HL-60/S4 treated with phorbol 12-myristate 13-acetate at 8.2 ng/mL for 4 days and 3 days (cell line): ENCODE data around the gene SLC35A4.
"Not testable (repeated sequence)": the region's sequence is repeated elsewhere in the genome, so short reads cannot be mapped to it uniquely, and the experiment has no call there.

Source experiments
- in situ Hi-C: fragments of 300-500 bp; cut with MboI; formaldehyde crosslinking; loops from 2 replicates; pipeline ENCODE4 v1.15.0; 2022; ENCODE audit warnings: low sequenced_read_pairs

The SLC35A4 gene

GRCh38 chr5:140557965-140558364, 6.7 kb upstream of the SLC35A4 start:
- in situ Hi-C loops = no loop called here

DNA sequence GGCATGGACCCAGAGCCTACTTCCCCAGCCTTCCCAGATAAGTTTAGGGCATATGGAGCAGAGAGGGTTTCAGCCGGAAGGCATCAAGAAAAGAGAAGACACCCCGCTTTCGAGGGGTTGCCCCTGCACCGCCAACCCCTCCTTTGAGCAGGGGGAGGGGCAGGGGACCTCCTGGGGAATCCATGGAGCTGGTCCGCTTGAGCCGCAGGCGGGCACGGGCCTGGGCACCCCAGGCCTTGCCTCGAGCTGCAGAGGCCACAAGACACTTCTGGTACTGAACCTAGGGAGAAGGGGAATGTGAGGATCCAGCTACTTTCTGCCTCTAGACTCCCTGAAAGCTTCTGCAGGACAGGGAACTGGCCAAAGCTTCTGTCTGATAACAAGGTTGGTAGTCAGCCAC, 6.1 kb upstream of the SLC35A4 start:
- in situ Hi-C loops = no loop called here

DNA sequence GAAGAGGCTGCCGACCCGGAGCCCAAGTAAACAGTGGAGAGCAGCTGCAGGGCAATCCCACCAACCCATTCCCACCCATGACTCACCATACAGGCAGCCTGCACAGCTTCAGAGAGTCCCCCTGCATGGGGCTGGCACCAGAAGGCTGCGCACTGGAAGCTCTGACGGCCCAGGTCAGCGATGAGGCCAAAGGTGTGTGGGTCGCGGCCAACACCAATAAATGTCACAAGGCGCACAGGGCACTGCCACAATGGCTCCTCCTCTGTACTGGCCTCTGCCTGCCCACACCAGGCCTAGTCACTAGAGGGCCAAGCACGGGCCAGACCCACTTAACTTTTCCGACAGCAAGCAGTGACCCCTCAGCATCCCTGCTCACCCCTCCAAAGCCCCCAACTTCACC, 4.4 kb upstream of the SLC35A4 start:
- in situ Hi-C loops = no loop called here

DNA sequence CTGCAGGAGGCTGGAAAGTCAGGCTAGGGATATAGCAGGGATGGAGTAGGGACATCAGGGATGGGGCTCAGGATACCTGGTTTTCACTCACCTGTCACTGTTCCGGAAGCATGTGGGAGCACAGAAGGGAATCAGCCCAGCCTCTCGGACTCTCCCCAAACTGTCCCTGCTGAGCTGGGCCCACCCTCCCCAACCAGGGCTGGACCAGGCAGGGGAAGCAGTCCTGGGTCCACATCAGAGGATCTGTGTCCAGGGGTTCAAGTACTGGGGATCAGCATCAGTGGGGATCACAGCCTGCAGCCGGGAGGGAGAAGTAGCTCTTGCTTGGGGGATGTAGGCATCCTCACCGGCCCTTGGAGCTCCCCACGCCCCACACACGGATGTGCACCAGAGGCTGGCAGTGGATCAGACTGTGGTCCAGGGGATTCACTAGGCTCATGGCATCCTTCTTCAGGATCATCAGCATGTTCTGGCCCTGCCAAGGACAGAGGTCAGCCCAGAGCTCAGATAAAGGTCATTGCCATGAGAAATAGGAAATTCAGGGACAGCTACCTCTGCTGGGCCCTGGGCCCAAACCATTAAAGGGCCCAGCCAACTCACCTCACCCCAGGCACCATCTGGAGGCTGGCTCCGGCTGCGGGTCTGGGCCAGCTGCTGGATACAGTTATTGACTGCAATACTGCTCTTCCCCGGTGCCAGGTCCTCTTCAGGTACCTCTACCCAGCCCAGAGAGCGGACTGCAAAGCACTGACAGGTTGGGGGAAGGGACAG, 2.7 kb upstream of the SLC35A4 start:
- in situ Hi-C loops = no loop called here

DNA sequence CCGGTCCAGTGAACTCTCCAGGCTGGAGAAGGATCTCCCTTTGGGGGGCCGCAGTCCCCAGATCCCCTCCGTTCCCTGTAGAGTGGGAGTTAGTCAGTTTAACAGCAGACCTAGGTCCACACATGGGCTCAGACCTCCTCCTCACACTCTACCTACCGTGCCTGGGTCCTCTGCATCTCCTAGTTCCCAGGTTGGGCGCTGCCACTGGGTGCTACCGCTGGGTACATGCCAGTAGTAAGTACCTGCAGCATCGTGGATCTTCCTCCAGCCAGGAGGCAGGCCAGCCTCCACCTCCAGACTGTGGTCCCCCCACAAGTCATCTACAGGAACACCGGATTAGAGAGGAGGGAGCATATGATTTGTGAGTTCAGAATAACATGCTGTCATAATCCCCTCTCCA, 1.0 kb upstream of the SLC35A4 start:
- in situ Hi-C loops = no loop called here

DNA sequence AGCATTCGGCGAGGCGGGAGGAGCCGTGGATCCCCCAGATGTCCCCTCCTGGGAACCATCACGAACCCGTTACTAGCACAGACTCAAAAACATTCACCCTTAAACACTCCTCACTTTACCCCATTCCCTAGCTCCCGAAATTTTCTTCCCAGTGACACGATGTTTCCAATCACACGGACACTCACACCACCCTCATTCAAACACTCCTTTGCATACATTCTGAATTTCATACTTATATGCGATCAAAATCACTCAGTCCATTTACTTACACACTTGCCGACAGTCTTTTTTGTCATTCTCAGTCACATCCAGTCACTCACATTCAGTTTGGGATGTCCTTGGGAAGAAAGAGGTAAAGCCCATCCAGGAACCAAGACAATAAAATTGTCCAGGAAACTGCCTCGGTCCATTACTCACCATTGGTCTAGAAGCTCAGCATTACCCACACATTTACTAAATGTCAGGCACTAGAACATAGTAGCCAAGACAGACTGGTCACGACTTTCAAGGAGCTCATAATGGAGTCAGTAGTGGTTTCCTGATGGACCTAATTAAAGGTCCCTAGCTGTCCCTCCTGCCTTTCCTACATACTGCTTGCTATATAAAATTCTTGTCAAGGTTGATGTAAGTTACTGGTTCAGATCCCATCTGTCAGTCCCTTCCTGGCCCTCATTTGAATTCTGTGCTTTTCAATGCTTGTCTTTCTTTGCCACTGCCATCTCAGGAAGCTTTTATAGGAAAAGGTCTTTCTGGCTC, 574 bp downstream of the SLC35A4 start:
- in situ Hi-C loops = loop anchor here (5.0 kb wide), 1 partner anchor 67 kb away; the partner anchor contains the start of gene CD14

- in situ Hi-C loops = loop anchor here (5.0 kb wide), 1 partner anchor 67 kb away; the partner anchor contains the start of gene CD14
Measured at GRCh38 chr5:140565780-140566095, 1.1 kb downstream of the SLC35A4 start.

- in situ Hi-C loops = loop anchor here (5.0 kb wide), 1 partner anchor 66 kb away; the partner anchor contains the start of gene CD14
Measured at GRCh38 chr5:140566665-140567064, 2.0 kb downstream of the SLC35A4 start.

DNA sequence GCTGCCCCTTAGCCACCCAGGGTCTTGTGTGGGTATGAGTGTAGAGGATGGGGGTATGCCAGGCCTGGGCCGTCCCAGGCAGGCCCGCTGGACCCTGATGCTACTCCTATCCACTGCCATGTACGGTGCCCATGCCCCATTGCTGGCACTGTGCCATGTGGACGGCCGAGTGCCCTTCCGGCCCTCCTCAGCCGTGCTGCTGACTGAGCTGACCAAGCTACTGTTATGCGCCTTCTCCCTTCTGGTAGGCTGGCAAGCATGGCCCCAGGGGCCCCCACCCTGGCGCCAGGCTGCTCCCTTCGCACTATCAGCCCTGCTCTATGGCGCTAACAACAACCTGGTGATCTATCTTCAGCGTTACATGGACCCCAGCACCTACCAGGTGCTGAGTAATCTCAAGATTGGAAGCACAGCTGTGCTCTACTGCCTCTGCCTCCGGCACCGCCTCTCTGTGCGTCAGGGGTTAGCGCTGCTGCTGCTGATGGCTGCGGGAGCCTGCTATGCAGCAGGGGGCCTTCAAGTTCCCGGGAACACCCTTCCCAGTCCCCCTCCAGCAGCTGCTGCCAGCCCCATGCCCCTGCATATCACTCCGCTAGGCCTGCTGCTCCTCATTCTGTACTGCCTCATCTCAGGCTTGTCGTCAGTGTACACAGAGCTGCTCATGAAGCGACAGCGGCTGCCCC, 2.6 kb downstream of the SLC35A4 start:
- in situ Hi-C loops = loop anchor here (5.0 kb wide), 1 partner anchor 65 kb away; the partner anchor contains the start of gene CD14

- in situ Hi-C loops = loop anchor here (5.0 kb wide), 1 partner anchor 64 kb away; the partner anchor contains the start of gene CD14
Measured at GRCh38 chr5:140567871-140568270, 3.2 kb downstream of the SLC35A4 start.

- in situ Hi-C loops = loop anchor here (5.0 kb wide), 1 partner anchor 64 kb away; the partner anchor contains the start of gene CD14
Measured at GRCh38 chr5:140568443-140569063, 3.9 kb downstream of the SLC35A4 start.

DNA sequence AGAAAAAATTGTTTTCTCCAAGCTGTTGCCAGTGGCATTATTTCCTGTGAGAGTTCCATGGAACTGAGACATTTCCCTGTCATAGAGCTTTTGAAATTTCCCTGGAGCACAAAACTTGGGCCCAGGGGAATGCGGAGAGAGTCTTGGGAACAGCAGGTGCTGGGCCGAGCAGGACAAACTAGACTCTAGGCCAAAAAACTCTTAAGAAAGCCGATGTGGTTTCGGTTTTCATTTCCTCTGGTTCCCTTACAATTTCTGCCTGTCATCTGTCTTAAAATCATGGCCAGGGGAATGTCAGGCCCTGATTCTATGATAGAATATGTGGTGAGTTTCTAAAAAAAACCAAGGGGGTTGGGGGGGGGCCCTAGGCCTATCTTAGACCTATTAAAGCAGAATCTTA, 4.6 kb downstream of the SLC35A4 start:
- in situ Hi-C loops = loop anchor here (5.0 kb wide), 1 partner anchor 63 kb away; the partner anchor contains the start of gene CD14

GRCh38 chr5:140570058-140570457, 5.4 kb downstream of the SLC35A4 start:
- in situ Hi-C loops = no loop called here

DNA sequence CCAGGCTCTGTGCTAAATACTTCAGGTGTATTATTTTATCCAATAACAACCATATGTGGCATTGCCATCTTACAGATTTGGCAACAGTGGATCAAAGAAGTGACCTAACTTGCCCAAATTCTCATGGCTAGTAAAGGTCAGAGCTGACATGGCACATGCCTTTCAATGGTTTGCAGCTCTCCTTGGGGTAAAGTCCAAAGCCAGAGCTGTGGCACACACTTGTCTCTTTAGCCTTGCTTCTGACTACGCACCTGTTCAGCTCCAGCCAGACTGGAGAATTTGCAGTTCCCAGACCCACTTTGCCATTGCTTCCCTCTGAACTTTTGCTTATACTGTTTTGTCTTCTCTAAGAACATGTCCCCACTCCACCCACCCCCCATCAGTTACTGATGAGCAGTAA, 5.9 kb downstream of the SLC35A4 start:
- in situ Hi-C loops = no loop called here

- in situ Hi-C loops = no loop called here
Measured at GRCh38 chr5:140571105-140571504, 6.5 kb downstream of the SLC35A4 start.

GRCh38 chr5:140573683-140574082, 9.1 kb downstream of the SLC35A4 start:
- in situ Hi-C loops = no loop called here

GRCh38 chr5:140574165-140574564, 9.5 kb downstream of the SLC35A4 start:
- in situ Hi-C loops = no loop called here

- in situ Hi-C loops = no loop called here
Measured at GRCh38 chr5:140575309-140575708, 10.7 kb downstream of the SLC35A4 start.

DNA sequence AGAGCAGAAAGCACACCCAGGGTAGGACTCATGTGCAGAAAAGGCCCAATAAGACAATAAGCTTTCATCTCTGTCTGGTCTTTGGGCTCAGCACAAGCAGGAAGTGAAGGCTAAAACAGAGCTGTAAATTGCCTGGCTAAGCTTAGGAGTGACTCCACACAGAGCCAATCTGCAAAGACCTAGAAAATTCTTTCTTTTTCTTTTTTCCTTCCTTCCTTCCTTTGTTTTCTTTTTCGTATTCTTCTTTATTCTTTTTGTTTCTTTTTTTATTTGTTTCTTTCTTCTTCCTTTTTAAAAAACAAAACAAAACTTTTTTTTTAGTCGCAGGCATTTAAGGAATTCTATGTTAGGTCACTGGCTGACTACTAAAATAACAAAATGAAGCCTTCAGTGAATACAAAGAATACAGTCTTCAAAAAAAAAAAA, 12.2 kb downstream of the SLC35A4 start:
- in situ Hi-C loops = no loop called here

DNA sequence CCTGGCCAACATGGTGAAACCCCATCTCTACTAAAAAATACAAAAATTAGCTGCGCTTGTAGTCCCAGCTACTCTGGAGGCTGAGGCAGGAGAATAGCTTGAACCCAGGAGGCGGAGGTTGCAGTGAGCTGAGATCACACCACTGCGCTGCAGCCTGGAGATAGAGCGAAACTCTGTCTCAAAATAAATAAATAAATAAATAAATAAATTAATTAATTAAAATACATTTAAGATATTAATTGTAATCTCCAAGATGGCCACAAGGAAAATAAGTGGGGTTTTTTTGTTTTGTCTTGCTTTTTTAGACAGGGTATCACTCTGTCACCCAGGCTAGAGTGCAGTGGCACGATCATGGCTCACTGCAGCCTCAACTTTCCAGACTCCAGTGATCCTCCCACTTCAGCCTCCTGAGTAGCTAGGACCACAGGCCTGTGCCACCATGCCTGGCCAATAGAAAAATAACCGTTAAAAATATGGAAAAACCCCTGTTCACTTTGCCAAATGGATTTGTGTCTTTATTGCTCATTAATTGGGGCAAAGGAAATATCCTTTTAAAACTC, 14.6 kb downstream of the SLC35A4 start:
- in situ Hi-C loops = not testable (repeated sequence)

- in situ Hi-C loops = no loop called here
Measured at GRCh38 chr5:140587495-140587894, 22.9 kb downstream of the SLC35A4 start.
